Activated T-helper 9 cell treated with anti-CD3 and anti-CD28 coated beads, Interleukin-2, amount 50 U/mL, for 16 hours (primary cell): ENCODE data around the gene SMAD1.
"Not testable (repeated sequence)": the region's sequence is repeated elsewhere in the genome, so short reads cannot be mapped to it uniquely, and the experiment has no call there.

ENCODE experiments used
- DNase-seq: peaks from one replicate; pipeline ENCODE4 v3.0.0-alpha.2; 2020; ENCODE audit warnings: low read depth

The SMAD1 gene

DNA sequence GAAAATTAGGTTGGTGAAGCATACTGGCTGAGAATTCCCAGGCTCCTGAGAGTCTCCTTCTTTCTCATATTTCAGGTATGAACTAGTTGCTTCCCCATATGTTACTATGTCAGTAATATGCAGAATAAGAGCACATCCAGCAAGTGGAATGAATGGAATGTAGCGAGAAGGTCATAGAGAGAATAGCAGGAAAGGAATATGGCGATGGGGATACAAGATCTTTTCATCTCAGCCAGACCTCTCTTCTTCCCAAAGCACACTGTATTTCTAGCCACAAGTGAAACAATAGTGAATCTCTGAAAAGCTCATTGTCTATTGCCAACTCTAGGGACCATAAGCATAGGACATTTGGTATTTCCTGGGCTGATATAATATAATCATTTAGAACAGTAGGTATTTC is 82.9 kb downstream of the SMAD1 start:
- no peak for DNase-seq

DNA sequence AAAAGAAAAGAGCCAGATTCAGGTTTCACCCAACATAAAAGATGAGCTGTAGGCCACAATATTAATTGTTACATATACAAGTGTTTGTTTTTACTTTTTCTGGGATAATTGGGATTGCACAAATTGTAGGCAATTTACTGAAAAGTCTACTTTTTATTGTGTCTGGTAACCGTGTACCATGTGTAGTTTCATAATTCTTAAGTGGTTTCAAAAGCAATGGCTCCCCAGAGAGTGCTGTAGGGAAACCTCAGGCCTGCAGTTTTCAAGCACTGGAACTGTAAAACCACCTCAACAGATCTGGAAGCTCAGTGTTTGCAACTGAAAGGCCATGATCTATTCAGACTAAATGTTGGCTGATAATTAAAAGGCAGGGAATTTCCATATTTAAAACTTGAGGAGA is 83.7 kb downstream of the SMAD1 start:
- no peak for DNase-seq

DNA sequence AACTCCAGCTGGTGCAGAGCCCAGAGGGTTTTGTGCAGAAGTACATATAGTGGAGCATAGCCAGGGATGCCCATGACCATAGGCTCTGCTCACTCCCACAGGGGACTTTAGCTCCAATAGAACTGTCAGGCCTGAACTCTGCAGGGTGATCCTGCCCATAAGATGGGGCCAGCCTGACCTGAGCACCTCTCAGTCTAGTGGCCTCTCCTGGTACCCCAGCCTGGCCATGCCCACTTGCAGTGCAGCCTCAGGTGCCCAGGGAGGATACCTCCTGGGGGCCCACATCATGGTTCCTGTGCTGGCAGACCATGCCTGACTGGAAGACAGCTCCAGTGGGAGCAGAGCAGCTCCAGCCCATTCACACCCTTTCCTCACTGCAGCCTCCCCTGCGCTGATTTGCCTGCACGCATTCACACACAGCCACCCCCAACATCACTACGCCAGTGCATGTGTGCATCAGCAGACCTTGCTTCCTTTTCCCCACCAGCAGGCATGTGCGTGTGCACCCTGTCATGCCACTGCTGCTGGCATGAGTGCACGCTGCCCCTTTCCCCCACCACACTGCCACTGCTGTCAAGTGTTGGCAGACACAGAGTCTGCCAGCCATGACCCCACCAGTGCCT is 84.5 kb downstream of the SMAD1 start:
- no peak for DNase-seq

DNA sequence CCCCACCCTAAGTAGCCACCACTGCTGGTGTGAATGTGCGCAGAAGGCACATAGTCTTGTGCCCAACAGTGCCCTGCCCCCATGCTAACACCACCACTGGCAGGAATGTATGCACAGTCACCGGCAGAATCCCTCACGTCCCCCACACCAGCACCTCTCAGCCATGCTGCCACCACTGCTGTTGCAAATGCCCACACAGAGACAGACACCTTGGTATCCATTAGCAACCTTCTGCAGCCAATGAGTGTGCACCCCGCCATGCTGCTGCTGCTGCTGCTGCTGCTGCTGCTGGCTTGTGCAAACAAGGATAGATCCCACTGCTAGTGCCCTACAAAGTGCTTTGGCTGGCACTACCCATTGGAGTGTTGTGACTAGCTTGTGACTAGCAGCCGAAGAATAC is 85.1 kb downstream of the SMAD1 start:
- DNase-seq = no peak

DNA sequence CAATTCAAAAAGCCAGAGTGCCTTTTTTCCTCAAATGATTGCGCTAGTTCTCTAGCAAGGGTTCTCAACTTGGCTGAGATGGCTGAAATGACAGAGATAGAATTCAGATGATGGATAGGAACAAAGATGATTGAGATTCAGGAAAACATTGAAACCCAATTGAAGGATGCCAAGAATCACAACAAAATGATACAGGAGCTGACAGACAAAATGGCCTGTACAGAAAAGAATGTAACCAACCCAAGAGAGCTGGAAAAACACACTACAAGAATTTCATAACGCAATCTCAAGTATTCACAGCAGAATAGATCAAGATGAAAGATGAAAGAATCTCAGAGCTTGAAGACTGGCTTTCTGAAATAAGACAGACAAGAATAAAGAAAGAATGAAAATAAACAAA is 85.9 kb downstream of the SMAD1 start:
- DNase-seq = no peak

DNA sequence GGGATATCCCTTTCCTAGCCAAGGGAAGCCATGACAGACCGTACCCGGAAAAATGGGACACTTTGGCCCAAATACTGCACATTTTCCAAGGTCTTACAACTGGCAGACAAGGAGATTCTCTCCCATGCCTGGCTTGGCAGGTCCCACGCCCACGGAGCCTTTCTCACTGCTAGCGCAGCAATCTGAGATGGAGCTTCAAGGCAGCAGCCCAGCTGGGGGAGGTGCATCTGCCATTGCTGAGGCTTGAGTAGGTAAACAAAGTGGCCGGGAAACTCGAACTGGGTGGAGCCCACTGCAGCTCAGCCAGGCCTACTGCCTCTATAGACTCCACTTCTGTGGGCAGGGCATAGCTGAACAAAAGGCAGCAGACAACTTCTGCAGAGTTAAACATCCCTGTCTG is 92.9 kb downstream of the SMAD1 start:
- DNase-seq = not testable (repeated sequence)

DNA sequence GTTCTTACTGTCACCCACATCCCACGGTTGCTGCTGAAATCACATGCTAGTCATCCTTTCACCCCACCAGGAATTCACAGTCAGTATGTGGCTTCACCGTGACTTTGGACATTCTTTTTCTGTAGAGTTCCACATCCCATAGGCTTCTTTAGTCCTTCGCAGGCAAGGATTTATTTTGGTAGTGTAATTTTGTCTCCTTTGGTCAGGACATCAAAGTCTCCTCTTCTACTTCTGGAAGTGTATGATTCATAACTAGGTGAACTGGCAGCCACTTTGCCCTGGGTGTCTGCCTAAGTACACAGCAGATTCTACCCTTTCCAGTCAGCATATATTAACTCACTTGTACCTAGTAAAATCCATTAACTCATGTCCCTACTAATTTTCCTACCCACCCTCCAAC is 99.3 kb downstream of the SMAD1 start:
- DNase-seq = no peak

DNA sequence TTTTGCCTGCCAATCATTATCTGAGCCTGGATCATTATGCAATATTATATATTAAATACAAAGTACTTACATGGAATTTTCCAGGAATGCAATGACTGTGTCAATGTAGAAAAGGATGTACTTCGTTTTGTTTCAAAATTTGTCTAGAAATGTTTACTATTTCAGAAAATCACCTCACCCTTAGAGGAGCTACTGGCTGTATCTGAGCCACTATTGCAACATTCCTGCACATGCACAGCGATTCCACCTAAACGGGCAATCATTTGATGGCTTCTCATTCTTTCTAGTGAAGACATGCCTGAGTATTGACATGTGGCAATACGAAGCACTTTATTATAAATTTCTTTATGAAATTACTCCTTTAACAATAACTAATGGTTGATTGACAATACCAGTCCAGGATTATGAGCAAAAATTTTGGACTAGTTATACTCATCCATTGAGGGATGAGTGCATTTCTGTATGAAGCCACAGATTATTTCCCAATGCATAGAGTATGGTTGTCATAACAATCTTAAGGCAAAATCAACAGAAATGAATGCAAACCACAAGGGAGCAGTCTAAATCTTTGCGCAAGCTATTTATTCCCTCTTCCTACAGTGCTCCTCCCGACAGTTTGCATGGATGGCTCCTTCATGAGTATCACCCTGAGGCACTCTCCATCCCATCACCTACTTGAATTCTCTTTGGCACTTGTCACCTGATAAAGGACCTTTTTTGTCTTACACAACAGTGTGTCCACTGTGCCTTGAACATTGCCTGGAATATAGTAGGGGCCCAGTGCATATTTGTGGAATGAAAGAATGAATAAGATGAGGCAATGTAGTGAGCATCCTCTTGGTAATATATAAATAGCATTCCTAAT is 101.8 kb downstream of the SMAD1 start:
- no peak for DNase-seq

DNA sequence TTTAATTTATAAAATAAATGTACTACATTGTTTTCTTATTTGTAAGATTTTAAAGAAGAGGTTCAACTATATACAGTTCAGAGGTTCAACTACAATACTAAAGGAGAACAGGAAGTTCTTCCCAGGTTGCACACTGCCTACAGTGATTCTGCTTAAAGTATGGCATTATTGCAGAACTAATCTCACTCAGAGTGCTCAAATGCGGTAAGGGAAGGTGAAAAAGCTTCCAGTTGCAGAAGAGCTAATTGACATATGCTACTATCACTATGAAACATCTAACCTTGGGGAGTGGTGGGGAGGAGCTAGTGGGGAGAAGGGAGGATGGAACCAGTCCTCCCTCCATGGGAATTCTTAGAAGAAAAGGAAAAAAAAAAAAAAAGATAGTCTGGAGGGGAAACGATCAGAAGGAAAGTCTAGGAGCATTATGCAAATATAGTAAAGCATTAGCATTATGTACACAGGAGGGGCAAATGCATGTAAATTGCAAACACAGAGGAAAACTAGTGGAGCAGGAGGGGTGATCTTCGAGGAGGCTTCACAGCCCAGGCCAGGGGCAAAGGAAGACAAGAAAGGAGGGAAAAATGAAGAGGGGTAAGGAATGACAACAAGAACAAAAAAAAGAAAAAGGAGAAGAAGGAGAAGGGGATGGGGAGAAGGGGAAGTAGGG is 105.6 kb downstream of the SMAD1 start:
- DNase-seq = no peak

DNA sequence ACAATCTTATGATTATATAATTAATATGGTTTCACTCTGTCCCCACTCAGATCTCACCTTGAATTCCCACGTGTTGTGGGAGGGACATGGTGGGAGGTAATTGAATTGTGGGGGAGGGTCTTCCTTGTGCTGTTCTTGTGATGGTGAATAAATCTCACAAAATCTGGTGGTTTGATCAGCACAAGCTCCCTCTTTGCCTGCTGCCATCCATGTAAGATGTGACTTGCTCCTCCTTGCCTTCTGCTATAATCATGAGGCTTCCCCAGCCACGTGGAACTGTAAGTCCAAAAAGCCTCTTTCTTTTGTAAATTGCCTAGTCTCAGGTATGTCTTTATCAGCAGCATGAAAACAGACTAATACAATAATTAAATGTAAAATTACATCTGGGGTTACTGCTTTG is 107.7 kb downstream of the SMAD1 start:
- not testable (repeated sequence) for DNase-seq

DNA sequence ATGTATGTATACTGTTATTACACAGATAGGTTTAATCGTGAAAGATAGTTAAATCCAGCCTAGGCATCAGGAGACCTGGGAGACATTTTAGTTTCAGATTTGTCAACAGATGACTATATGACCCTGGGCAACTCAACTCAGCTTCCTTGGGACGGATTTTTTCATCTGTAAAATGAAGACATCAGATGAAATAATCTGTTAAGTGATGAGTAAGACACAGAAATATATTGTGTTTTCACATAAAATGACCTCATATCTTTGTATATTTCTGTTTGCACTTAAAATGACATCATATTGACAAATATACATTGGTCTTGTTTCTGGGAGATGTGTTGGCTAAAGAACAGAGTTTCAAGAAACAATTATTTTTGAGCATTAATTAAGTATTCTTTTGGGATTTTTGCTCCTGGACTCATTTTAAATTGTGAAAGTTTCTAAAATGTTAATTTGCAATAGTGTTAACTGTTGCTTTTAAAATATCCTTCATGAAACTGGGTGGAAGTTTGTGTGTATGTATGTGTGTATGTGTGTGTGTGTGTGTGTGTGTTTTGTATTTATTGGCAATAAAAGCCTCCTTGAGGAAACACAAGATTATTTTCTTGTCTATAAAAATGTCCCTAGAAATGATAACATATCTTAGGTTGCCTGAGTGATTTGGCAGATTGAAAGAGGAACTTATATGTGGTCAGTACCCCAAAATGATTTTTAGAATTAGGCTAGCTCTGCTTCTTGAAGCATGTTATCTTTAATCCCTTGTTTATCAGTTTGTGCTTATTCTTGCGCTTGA is 108.5 kb downstream of the SMAD1 start:
- DNase-seq = no peak

DNA sequence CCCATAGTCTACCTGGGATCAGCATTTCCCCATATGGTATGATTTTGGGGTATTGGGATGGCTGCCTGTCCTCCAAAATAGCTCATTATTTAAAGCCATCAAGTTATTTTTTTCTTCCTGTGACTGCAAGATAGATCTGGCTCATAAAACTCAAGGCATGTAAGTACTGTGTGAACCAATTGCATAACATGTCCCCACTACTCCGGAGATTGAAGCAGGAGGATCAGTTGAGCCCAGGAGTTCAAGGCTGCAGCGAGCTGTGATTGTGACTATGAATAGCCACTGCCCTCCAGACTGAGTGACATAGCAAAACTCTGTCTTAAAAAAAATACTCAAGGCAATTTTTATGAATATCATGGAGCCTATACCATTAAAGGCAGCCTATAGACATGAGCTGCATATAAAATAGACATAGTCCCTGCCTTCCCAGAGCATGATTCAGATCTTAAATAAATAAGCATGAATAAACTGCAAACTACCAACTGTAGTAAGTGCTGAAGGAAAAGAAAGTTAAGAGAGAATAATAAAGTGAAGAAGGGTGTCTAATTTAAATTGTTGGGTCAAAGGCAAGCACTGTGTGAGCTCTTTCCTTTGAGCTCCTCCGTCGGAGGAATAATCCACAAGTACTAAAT is 120.6 kb downstream of the SMAD1 start:
- DNase-seq = no peak

DNA sequence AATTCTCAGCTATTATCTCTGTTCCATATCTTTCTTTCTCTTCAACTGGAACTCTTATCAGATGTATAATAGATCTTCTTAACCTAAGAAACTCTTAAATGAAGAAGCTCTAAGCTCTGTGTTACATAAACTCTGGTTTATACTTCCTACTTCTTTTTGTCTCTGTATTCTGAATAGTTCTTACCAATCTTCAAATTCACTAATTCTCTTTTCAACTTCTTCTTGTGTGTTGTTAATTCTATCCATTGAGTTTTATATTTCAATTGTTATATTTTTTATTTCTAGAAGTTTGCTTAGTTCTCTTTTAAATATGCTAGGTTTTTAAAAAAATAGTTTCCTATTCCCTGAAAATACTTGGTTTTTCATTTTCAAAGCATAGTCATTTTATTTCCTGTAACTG is 124.3 kb downstream of the SMAD1 start:
- no peak for DNase-seq
